GM19397 (cell line): ENCODE data around the gene LVRN.
"Not testable (repeated sequence)": the region's sequence is repeated elsewhere in the genome, so short reads cannot be mapped to it uniquely, and the experiment has no call there.

ENCODE experiments used
- ATAC-seq: cut with Tn5 transposase; IDR thresholded peaks from one replicate; pipeline ENCODE4 v1.9.1; 2021; ENCODE audit warnings: mild to moderate bottlenecking, moderate library complexity; ENCODE audit not compliant: unreplicated experiment

Gene LVRN

DNA sequence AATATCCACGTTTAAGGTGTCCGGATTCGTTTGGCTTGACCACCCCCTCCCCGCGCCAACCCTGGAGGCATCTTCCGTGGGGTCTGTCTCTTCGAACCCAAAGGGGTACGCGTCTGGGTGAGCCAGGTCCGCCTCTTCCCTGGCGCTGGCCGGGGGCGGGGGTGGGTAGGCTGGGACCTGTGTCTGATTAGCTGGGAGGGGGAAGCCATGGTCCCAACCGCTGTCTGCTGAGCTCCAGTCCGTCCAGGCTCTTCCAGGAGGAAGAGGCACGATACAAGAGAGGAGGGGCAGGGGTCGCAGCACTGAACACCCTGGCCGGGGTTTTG lies at the start of gene LVRN:
Gene LVRN (plus strand): TSS at position 237 of the 326 bp plus-strand sequence. CDS start 143 bp downstream, outside the sequence.
- no peak for ATAC-seq

DNA sequence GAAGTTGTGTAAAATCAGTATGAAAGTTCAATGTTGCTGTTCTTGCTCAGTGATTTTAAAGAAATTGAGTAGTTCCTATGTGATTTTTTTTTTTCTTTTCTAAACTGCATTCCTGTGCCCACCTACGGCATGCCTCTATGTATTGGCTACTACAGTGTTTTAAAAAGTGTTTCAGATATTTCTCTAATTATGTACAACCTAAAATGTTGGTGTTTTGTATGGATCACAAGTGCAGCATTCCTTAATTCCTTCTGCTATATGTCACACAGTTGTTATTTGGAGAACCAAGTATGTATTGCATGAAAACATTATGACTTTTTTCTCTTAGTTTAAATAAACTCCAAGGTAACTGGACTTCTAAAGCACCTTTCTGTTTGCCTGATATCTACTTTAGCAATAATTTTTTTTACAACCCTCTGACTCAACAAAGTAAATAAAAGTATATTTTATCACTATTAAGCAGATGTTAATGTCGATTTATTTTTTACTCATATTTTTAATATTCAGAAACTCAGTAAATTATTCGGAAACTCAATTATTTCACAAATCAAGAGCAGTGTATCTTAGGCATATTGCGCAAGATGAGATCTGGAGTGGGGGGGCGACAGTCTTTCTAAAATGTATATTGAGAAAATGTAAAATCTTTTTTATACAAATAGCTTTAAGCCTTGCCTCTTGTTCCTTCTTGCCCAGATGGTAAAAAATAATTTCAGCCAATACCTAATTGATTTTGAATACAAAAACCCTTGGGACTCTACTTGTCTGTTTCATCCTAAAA lies 48.5 kb upstream of the LVRN start:
- ATAC-seq = not testable (repeated sequence)

DNA sequence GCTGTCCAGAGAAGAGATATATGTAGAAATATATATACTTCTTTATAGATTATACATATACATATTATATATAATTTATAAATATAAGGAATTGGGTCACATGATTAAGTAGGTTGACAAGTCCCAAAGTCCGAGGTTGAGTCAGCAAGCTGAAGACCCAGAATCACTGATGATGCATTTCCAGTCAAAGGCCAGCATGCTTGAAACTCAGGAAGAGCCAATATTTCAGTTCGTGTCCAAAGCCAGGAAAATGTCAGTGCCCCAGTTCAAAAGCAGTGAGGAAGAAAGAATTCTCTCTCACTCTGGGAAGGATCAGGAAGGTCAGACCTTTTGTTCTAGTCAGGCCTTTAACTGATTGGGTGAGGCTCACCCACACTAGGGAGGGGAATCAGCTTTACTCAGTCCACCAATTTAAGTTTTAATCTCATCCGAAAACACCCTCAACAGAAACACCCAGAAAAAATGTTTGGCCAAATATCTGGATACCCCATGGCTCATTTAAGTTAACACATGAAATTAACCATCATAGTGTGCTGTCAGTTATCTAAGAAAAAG lies 42.0 kb upstream of the LVRN start:
- no peak for ATAC-seq

- ATAC-seq = not testable (repeated sequence)
Observed at GRCh38 chr5:115928578-115929407, 33.5 kb upstream of the LVRN start.

DNA sequence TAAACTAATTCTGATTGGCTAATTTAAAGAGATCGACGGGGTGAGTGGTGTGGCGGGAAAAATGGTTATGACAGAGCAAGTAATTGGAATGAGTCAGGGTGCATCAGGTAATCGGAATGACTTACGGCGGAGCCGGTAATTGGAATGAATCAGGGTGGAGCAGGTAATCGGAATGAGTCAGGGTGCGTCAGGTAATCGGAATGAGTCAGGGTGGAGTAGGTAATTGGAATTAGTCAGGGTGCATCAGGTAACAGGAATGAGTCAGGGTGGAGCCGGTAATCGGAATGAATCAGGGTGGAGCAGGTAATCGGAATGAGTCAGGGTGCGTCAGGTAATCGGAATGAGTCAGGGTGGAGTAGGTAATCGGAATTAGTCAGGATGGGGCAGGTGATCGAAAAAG lies 32.1 kb upstream of the LVRN start:
- not testable (repeated sequence) for ATAC-seq

- ATAC-seq = no peak
Observed at GRCh38 chr5:115930630-115931337, 31.5 kb upstream of the LVRN start.

DNA sequence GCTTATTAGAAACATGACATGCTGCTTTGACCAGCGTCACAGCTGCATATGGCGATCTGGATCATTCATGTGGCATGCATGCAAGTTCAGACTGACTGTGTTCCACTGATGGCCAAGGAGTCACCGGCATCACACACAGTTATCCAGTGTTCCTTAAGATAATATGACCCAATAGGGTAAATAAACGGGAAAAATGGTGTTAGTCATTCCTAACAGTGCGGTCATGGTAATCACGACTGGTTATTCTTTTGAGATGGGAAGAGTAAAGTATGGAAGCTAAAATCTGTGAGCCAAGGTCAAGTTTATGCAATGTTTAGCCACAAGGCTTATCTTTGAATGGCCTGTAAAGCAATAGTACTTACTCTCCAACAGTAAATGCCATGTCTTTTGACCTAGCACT lies 29.3 kb upstream of the LVRN start:
- ATAC-seq = no peak

DNA sequence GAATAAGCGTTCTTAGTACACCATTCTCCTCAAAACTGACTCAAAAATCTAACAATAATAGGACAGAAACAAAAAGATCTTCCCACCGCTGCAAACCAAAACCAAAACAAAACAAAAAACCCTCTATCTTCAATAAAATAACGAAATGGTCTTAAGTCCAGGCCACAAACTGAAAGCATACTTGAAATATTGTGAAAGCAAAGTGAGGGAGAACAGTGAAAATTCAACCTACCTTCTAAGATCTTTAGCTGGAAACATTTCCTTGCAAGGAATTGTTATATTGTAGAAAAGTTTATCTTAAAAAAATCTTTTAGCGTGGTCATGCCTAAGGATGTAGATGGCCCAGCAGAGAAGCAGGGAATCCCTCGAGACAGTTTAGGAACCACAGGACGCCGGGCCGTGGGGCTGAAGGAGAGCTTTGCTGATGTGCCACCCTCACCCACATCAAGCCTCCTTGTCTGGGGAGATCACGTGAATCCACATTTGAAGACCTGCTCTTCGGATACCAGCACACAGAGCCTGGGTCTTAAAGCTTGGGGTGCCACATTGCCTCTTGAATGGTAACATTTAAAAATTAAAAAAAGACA lies 27.8 kb upstream of the LVRN start:
- no peak for ATAC-seq

DNA sequence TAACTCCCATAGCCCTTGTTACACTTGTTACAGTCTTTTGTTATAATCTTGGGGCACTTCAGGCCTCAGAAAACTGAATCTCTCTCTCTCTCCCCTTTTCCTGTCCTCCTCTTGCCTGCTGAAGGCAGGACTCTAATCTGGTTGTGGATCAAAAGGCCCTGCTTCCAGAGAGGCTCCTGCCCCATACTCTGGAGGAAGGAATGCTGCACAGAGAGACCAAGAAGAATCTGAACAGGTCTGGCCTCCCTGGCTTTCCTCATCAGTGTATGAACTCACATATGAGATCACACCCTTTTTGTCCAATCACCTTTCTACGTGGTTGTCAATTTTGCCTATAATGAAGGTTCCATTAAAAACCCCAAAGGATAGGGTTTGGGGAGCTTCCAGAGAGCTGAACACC lies 26.2 kb upstream of the LVRN start:
- no peak for ATAC-seq

DNA sequence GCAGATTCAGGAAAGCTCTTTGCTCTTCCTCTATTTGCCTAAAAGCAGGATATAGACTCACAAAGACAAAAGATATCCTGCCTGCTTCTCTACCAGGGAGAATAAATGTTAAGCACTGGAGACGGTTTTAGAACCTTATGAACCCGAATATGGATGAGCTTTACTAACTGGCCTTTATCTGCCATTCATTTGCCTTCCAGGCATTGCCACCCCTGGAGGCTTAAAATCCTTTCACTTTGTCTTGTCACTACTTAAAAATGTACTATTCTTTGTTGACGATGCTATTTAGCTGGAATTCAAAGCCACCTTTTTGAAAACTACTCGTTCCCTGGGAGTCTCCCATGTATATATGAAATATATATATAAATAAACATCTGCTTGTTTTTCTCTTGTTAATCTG lies 23.2 kb upstream of the LVRN start:
- no peak for ATAC-seq

DNA sequence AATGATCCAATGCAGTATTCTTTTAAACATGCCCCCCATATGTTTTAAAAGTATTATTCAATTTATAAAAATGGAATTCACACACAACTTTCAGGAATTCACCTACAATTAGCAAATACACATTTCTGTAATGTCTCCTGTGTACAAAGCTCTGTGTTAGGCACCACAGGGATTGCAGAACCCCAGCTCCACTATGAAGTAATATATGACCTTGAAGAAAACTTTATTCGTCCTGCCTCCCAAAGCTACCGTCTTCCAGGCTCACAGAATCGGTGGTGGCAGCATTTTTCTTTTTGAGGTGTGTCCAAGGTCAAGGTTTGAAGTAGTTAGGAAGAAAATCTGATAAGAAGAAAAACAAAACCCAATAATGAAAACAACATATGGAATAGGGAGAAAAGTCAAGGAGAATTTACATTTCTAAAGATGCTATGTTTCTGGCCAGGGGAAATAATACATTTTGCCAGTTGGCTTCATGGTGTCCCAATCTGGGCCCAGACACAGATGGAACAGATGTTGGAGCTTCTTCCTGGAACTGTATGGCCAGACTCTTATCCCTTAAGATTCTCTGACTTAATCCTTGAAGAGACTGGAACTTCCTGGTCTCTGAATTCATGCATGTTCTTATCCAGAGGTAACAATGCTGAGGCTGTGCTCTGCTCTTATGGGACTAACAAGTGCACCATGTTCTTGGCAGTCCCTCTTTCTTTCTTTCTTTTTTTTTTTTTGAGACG lies 22.0 kb upstream of the LVRN start:
- no peak for ATAC-seq

DNA sequence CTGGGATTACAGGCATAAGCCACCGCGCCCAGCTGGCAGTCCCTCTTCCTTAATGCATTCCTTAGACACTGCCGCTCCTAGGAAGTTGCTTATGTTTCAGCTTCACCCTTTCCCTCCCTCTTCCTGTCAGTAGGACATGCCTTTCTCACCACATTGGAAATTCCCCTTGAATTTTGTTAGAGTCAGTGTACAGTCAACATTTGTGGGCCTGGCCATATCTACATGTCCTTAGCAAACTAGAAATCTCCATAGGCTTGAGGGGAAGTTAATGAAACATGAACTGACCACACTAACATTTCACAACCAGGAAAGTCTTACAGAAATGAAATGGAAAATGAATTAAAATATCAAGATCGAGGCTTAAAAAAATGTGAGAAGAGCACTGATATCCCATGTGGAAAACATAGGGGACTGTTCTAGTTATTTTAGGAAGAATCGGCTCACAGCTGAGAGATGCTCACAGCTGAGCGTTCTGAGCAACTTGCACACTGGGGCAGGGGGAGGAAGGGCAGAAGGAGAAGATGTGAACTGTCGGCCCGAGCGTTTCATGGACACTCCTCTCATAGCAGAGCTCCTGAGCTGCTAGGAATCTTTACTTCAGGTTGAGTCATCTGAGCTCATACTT lies 21.1 kb upstream of the LVRN start:
- no peak for ATAC-seq

DNA sequence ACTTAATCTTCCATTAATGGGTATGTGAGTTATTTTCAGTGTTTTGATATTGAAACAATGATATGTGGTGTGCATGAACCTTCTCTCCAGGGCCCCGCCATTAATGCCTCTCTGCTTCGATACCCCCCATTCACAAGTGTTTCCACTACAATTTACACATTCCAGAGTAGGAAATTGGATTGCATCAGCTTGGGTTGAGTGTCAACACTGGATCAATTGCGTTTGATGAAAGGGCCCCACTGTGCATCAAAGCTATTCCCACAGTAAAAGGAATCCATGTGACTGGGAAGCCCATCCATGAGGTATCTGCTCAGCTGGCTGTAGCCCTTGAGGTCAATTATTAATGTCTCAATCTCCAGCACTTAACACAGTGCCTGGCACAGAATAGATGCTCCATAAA lies 17.8 kb upstream of the LVRN start:
- no peak for ATAC-seq

DNA sequence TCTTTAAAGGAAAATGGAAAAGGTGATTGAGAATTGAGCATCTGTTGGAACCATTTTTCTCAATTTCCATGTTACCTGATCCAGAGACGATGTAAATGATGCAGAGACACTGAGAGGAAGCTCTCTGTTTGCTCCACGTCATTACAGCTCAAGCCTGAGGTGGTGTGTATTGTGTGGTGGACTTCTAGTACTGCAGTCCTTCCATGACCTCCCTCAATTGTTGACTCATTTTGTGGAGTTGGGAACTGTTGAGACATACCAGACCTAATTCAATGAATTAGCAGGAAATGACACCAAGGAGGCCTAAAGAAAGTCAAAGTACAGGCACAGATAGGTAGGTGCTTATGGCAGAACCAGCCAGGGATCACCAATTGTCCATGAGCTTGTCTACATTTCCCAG lies 15.6 kb upstream of the LVRN start:
- ATAC-seq = no peak

GRCh38 chr5:115947260-115947659 lies 15.0 kb upstream of the LVRN start:
- ATAC-seq = no peak

- no peak for ATAC-seq
Observed at GRCh38 chr5:115948091-115948534, 14.2 kb upstream of the LVRN start.

DNA sequence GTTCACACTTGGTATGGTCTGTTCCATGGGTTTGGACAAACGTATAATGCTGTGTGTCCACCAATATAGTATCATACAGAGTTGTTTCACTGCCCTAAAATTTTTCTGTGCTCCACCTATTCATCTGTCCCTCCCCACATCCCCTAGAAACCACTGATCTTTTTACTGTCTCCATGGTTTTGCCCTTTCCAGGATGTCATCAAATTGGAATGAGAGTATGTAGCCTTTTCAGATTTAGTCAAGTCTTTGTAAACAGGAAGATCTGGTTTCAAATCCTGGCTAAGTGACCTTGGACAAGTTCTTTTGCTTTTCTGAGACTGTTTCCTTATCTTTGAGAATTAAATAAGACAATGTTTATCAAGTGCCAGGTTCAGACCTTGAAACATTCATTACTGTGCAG lies 13.2 kb upstream of the LVRN start:
- no peak for ATAC-seq

- ATAC-seq = no peak
Observed at GRCh38 chr5:115952588-115952987, 9.7 kb upstream of the LVRN start.

DNA sequence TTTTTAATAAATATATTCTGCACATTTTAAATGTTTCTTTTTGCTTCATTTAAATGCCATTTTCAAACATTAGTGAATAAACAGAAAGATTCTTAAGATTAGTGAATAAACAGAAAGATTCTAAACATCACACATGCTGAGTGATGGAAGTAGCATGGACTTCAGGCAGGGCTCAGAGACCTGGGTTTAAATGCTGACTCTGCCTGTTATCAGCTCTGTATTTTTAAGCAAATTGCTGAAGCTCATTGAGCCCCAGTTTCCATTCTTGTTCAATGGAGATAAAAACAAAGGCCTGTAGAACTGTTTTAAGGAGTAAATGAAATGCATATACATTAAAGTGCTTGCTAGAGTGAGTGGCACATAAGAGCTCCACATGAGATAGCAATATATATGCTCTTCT lies 8.1 kb upstream of the LVRN start:
- ATAC-seq = no peak

GRCh38 chr5:115956957-115957356 lies 5.3 kb upstream of the LVRN start:
- ATAC-seq = no peak
